Occipital lobe (tissue), 1 donor: ENCODE data around the gene OR5AN1. TPM values are rescaled to one million over a fixed set of nuclear protein-coding genes. Genes with fewer than 3 reads are reported as not detected.

Source experiments
- total RNA-seq: library from RNA; depleted of rRNA; stranded (reverse); fragments of >200 nt; gene quantifications from one replicate; pipeline ENCODE4 v1.2.3, GENCODE V29; 2014

OR5AN1 gene
- total RNA-seq, 1 donor from 2014 or later, result not detected

Other genes with a start within 250 kb of the OR5AN1 start
- 10.5 TPM for gene FAM111A, start 216.0 kb upstream of the OR5AN1 start, total RNA-seq
- gene DTX4, start 186.8 kb upstream of the OR5AN1 start, total RNA-seq, result 43.7 TPM
- 2.8 TPM for gene MPEG1, start 146.0 kb upstream of the OR5AN1 start, total RNA-seq
- not detected for gene OR5A2, start 67.5 kb downstream of the OR5AN1 start, total RNA-seq
- not detected for gene OR5A1, start 77.6 kb downstream of the OR5AN1 start, total RNA-seq
- gene OR4D6, start 98.1 kb downstream of the OR5AN1 start, total RNA-seq, result not detected
- not detected for gene OR4D10, start 114.4 kb downstream of the OR5AN1 start, total RNA-seq
- not detected for gene OR4D11, start 144.7 kb downstream of the OR5AN1 start, total RNA-seq
- gene OR4D9, start 152.6 kb downstream of the OR5AN1 start, total RNA-seq, result not detected